ENCODE data around the gene C2CD4A.
"Not testable (repeated sequence)": the region's sequence is repeated elsewhere in the genome, so short reads cannot be mapped to it uniquely, and the experiment has no call there.

C2CD4A gene

DNA sequence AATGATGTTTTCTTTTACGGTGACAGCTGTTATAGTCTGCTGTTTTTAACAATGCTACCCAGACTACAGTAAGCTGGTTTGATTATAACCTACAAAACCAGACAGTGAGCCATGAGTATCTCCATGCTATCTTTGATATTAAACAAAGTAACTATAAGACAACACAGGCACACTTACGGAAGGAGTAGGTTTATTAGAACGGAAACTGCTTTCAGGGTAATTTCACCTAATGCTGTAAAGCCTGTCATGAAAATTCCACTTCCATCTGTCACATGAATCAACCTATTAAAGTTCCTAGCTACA, 39.6 kb upstream of the C2CD4A start:
- Mint-ChIP-seq H3K4me3 (no peak overlapping the region), H3K9me3 (no peaks in the 10 kb centered on the region), H3K4me1 (no peaks in the 10 kb centered on the region), H3K27ac (no peak overlapping the region), H3K36me3 (ENCODE audit: low read depth) (peaks cover 9% of the 10 kb centered on the region), H3K27me3 (ENCODE audit: low read depth, poor library complexity) (no peaks in the 10 kb centered on the region)
- no peak for DNase-seq
- no peak for TF ChIP-seq CTCF (IDR thresholded peaks at IDR 0.05)

- Mint-ChIP-seq H3K36me3 (ENCODE audit: low read depth) (peaks cover 5% of the 10 kb centered on the region), H3K27me3 (ENCODE audit: low read depth, poor library complexity) (no peaks in the 10 kb centered on the region), H3K9me3 (no peaks in the 10 kb centered on the region), H3K4me1 (no peaks in the 10 kb centered on the region), H3K27ac (no peak overlapping the region), H3K4me3 (no peak overlapping the region)
- no peak for TF ChIP-seq CTCF (IDR thresholded peaks at IDR 0.05)
- no peak for DNase-seq
Observed at GRCh38 chr15:62027916-62028315, 38.9 kb upstream of the C2CD4A start.

DNA sequence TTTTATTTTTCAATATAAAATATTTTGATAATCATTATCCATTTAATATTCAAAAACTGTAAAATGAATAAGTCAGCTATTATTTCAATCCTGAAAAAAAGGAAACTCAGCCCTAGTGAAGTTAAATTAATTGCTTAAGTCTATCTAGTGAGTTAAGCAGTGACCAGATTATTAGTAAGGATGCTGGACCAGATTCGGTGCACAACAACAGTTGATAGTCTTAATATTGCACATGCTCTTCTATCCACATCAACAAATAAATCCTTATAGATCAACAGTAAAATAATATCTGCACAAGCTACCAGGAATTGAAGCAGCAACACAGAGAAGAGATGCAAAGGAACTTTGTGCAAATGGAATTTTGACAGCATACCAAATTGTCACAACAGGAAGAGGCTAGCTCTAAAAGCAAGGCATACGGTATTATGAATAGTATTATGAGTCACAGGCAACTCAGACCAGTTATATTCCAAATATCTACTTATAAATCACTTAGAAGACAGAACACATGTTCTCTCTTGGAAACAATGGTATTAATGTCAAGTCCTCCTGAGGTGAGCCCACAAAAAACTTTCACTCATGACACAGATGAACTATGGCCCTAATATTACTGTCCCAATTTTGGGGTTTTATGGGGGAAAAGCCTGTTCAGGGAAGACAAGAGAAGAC, 31.4 kb upstream of the C2CD4A start:
- no peak for DNase-seq
- Mint-ChIP-seq H3K9me3 (peaks cover 4% of the 10 kb centered on the region), H3K27ac (no peak overlapping the region), H3K4me3 (no peak overlapping the region), H3K4me1 (no peaks in the 10 kb centered on the region), H3K27me3 (ENCODE audit: low read depth, poor library complexity) (no peaks in the 10 kb centered on the region), H3K36me3 (ENCODE audit: low read depth) (peaks cover 28% of the 10 kb centered on the region)
- TF ChIP-seq CTCF (IDR thresholded peaks at IDR 0.05) = no peak

DNA sequence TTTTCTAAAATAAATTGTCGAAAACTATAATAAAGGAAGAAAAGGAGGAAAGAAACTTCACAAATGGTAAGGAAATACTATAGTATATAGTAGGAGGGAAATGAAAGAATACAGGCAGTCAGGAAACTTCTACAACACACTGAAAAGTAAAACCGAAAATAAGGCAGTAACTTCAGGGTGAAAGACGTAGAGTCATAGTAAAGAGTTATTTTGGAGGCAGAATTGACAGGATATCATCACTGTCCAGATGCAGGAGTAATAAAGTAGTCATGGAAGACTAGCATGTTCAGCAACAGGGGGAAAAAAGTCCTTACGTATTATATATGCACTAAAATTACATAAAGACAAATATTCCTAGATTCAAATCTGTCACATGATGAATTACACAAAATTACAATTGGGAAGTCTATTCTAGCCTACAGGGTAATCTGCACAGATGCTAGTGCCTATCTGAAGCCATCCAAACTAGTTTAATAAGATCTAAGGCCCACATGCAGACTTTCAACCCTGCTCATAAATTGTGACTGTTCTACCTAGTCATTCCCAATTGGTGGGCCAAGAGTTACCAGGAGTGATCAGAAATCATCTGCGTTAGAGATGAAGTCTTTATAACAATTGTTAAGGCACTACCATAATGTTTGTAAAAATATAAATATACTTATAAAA, 20.6 kb upstream of the C2CD4A start:
- H3K9me3 Mint-ChIP-seq = peaks cover 9% of the 10 kb centered on the region
- no peak for DNase-seq

GRCh38 chr15:62047282-62047827, 19.4 kb upstream of the C2CD4A start:
- peaks cover 9% of the 10 kb centered on the region for H3K36me3 Mint-ChIP-seq (ENCODE audit: low read depth)
- H3K27me3 Mint-ChIP-seq (ENCODE audit: low read depth, poor library complexity) = no peaks in the 10 kb centered on the region
- peaks cover 9% of the 10 kb centered on the region for H3K9me3 Mint-ChIP-seq
- H3K4me3 Mint-ChIP-seq = no peak overlapping the region
- TF ChIP-seq CTCF (IDR thresholded peaks at IDR 0.05) = no peak
- peaks cover 5% of the 10 kb centered on the region for H3K4me1 Mint-ChIP-seq
- H3K27ac Mint-ChIP-seq = no peak overlapping the region
- DNase-seq = no peak

More for the DNA sequence above, 20.6 kb upstream of the C2CD4A start:
- H3K4me1 Mint-ChIP-seq = no peaks in the 10 kb centered on the region
- TF ChIP-seq CTCF (IDR thresholded peaks at IDR 0.05) = no peak
- H3K27ac Mint-ChIP-seq = no peak overlapping the region
- H3K4me3 Mint-ChIP-seq = no peak overlapping the region
- peaks cover 9% of the 10 kb centered on the region for H3K36me3 Mint-ChIP-seq (ENCODE audit: low read depth)
- H3K27me3 Mint-ChIP-seq (ENCODE audit: low read depth, poor library complexity) = no peaks in the 10 kb centered on the region

DNA sequence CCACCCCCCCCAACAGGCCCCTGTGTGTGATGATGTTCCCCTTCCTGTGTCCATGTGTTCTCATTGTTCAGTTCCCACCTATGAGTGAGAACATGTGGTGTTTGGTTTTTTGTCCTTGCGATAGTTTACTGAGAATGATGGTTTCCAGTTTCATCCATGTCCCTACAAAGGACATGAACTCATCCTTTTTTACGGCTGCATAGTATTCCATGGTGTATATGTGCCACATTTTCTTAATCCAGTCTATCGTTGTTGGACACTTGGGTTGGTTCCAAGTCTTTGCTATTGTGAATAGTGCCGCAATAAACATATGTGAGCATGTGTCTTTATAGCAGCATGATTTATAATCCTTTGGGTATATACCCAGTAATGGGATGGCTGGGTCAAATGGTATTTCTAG, 18.5 kb upstream of the C2CD4A start:
- H3K9me3 Mint-ChIP-seq; H3K27ac Mint-ChIP-seq; H3K4me3 Mint-ChIP-seq; H3K36me3 Mint-ChIP-seq (ENCODE audit: low read depth); H3K27me3 Mint-ChIP-seq (ENCODE audit: low read depth, poor library complexity); H3K4me1 Mint-ChIP-seq; DNase-seq: not testable (repeated sequence)
